Neural cell (in vitro differentiated cells): ENCODE results near the gene SMPD3. TPM values are rescaled to one million over a fixed set of nuclear protein-coding genes. Genes with fewer than 3 reads are reported as not detected.

Experiments
- H2AFZ ChIP-seq: fragments of 200-600, 300-800 bp; sonication (generic), shearing (Covaris generic); 2 replicates; pipeline ENCODE4 v1.6.0; 2014; ENCODE audit warnings: low read depth, mild to moderate bottlenecking, antibody characterized with exemption, low read length, moderate library complexity
- H3F3A ChIP-seq: fragments of 200-600 bp; shearing (Covaris generic); 2 replicates; pipeline ENCODE4 v1.6.1; 2016; ENCODE audit warnings: mild to moderate bottlenecking, moderate library complexity, mixed read lengths, antibody characterized with exemption, low read length; ENCODE audit not compliant: insufficient read depth, poor library complexity, severe bottlenecking
- H3K27ac ChIP-seq: fragments of 200-600, 300-800 bp; sonication (generic), shearing (Covaris generic); 2 replicates; pipeline ENCODE4 v1.5.1; 2014; ENCODE audit warnings: mild to moderate bottlenecking, low read length, moderate library complexity
- H3K27me3 ChIP-seq: fragments of 300-800, 200-600 bp; sonication (generic), shearing (Covaris generic); 2 replicates; pipeline ENCODE4 v1.6.0; 2014; ENCODE audit warnings: mild to moderate bottlenecking, low read depth, low read length, moderate library complexity; ENCODE audit not compliant: insufficient read depth
- H3K36me3 ChIP-seq: fragments of 300-800, 200-600 bp; sonication (generic), shearing (Covaris generic); 2 replicates; pipeline ENCODE4 v1.5.1; 2014; ENCODE audit warnings: mild to moderate bottlenecking, antibody characterized with exemption, low read length, moderate library complexity; ENCODE audit not compliant: insufficient read depth
- H3K4me2 ChIP-seq: fragments of 300-800, 200-600 bp; sonication (generic), shearing (Covaris generic); 2 replicates; pipeline ENCODE4 v1.6.0; 2014; ENCODE audit warnings: mild to moderate bottlenecking, low read length
- H3K4me3 ChIP-seq: fragments of 300-800, 200-600 bp; sonication (generic), shearing (Covaris generic); 2 replicates; pipeline ENCODE4 v1.5.1; 2014; ENCODE audit warnings: mild to moderate bottlenecking, low read length, moderate library complexity
- H3K79me2 ChIP-seq: fragments of 200-600 bp; shearing (Covaris generic); replicated peaks from 2 replicates; pipeline ENCODE4 v1.6.0; 2014; ENCODE audit warnings: mild to moderate bottlenecking, low read length, moderate library complexity; ENCODE audit not compliant: insufficient read depth
- H3K9ac ChIP-seq: fragments of 300-800, 200-600 bp; sonication (generic), shearing (Covaris generic); 2 replicates; pipeline ENCODE4 v1.6.1; 2016; ENCODE audit warnings: mild to moderate bottlenecking, low read length, mixed read lengths
- H3K9me2 ChIP-seq: fragments of 200-600 bp; shearing (Covaris generic); 2 replicates; pipeline ENCODE4 v1.6.1; 2016; ENCODE audit warnings: mild to moderate bottlenecking, low read length, mixed read lengths; ENCODE audit not compliant: insufficient read depth
- H3K9me3 ChIP-seq: fragments of 200-600, 300-800 bp; sonication (generic), shearing (Covaris generic); 2 replicates; pipeline ENCODE4 v1.6.1; 2016; ENCODE audit warnings: mild to moderate bottlenecking, mixed run types, low read length, moderate library complexity, mixed read lengths
- H4K20me1 ChIP-seq: fragments of 200-600 bp; shearing (Covaris generic); 2 replicates; pipeline ENCODE4 v1.6.1; 2016; ENCODE audit warnings: mild to moderate bottlenecking, mixed run types; ENCODE audit not compliant: insufficient read depth
- EP300 ChIP-seq: fragments of 450-650 bp; conservative IDR thresholded peaks from 2 replicates; pipeline ENCODE4 v1.6.1; 2014; ENCODE audit warnings: antibody characterized with exemption, mild to moderate bottlenecking, moderate library complexity; ENCODE audit not compliant: poor library complexity, severe bottlenecking
- EZH2 ChIP-seq: fragments of 200-600, 300-800 bp; shearing (Covaris generic), sonication (generic); IDR thresholded peaks from 2 replicates; pipeline ENCODE4 v1.6.1; 2014; ENCODE audit warnings: antibody characterized with exemption, low read length, borderline replicate concordance, mild to moderate bottlenecking; ENCODE audit not compliant: insufficient read depth, poor library complexity, severe bottlenecking
- MXI1 ChIP-seq: fragments of 450-650 bp; conservative IDR thresholded peaks from 2 replicates; pipeline ENCODE4 v1.6.1; 2014; ENCODE audit warnings: antibody characterized with exemption, mild to moderate bottlenecking; ENCODE audit not compliant: poor library complexity, severe bottlenecking
- POLR2AphosphoS5 ChIP-seq: IDR thresholded peaks from 2 replicates; pipeline ENCODE4 v1.6.1; 2012
- RAD21 ChIP-seq: fragments of 450-650 bp; conservative IDR thresholded peaks from 2 replicates; pipeline ENCODE4 v1.6.1; 2014; ENCODE audit warnings: antibody characterized with exemption, mild to moderate bottlenecking, moderate library complexity
- SMC3 ChIP-seq: fragments of 450-650 bp; conservative IDR thresholded peaks from 2 replicates; pipeline ENCODE4 v1.6.1; 2014; ENCODE audit warnings: antibody characterized with exemption, mild to moderate bottlenecking, moderate library complexity; ENCODE audit not compliant: poor library complexity
- TAF1 ChIP-seq: IDR thresholded peaks from 2 replicates; pipeline ENCODE4 v1.6.1; 2012; ENCODE audit warnings: low read depth
- polyA plus RNA-seq: library from polyadenylated mRNA; depleted of rRNA; stranded (reverse); fragments of >200 nt; gene quantifications from 2 replicates; pipeline ENCODE4 v1.2.3, GENCODE V29; 2014
- TF ChIP-seq, protein P1 (sequence below): fragments of 450-650 bp; IDR thresholded peaks from 2 replicates; pipeline ENCODE4 v1.5.1; 2014; ENCODE audit warnings: antibody characterized with exemption, mild to moderate bottlenecking, moderate library complexity; ENCODE audit not compliant: poor library complexity, severe bottlenecking
- TF ChIP-seq, protein P2 (sequence below): IDR thresholded peaks from 2 replicates; pipeline ENCODE4 v1.6.1; 2012; ENCODE audit warnings: borderline replicate concordance

The SMPD3 gene
- polyA plus RNA-seq, 1 donor from 2014 or later: 42.7 TPM

DNA sequence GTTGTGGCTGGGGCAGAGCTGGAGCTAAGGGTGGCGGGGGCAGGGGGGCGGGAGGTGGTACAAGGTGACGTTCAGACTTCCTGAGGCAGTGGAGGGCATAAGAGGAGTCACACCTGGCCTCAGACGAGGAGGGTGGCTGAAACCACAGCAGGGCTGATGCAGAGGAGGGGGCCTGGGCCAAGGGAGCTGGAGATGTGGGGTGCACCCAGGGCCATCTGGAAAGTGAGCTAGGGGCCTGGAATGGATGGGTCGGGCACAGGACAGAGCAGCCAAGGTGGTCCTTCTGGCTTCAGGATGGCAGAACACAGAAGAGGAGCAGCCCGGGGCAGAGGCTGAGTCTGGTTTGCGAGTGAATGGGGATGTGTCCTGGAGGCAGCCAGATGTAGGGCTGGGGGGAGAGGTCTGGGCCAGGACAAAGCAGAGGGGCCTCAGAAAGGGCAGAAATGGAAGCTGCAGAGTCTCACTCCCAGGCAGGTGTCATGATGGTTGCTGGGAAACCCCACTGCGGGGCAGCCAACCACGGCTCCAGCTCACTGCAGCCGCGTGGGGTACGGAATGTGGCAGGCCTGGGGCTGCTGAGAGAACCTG, 79.9 kb downstream of the SMPD3 start:
- no peak overlapping the region for H3K27ac ChIP-seq
- TF ChIP-seq SMC3: no peak
- TF ChIP-seq, protein P1, sequence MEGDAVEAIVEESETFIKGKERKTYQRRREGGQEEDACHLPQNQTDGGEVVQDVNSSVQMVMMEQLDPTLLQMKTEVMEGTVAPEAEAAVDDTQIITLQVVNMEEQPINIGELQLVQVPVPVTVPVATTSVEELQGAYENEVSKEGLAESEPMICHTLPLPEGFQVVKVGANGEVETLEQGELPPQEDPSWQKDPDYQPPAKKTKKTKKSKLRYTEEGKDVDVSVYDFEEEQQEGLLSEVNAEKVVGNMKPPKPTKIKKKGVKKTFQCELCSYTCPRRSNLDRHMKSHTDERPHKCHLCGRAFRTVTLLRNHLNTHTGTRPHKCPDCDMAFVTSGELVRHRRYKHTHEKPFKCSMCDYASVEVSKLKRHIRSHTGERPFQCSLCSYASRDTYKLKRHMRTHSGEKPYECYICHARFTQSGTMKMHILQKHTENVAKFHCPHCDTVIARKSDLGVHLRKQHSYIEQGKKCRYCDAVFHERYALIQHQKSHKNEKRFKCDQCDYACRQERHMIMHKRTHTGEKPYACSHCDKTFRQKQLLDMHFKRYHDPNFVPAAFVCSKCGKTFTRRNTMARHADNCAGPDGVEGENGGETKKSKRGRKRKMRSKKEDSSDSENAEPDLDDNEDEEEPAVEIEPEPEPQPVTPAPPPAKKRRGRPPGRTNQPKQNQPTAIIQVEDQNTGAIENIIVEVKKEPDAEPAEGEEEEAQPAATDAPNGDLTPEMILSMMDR: no peak
- TF ChIP-seq MXI1: no peak
- TF ChIP-seq EZH2: no peak
- no peak for TF ChIP-seq POLR2AphosphoS5
- no peak for TF ChIP-seq RAD21
- TF ChIP-seq TAF1: no peak
- TF ChIP-seq, protein P2, sequence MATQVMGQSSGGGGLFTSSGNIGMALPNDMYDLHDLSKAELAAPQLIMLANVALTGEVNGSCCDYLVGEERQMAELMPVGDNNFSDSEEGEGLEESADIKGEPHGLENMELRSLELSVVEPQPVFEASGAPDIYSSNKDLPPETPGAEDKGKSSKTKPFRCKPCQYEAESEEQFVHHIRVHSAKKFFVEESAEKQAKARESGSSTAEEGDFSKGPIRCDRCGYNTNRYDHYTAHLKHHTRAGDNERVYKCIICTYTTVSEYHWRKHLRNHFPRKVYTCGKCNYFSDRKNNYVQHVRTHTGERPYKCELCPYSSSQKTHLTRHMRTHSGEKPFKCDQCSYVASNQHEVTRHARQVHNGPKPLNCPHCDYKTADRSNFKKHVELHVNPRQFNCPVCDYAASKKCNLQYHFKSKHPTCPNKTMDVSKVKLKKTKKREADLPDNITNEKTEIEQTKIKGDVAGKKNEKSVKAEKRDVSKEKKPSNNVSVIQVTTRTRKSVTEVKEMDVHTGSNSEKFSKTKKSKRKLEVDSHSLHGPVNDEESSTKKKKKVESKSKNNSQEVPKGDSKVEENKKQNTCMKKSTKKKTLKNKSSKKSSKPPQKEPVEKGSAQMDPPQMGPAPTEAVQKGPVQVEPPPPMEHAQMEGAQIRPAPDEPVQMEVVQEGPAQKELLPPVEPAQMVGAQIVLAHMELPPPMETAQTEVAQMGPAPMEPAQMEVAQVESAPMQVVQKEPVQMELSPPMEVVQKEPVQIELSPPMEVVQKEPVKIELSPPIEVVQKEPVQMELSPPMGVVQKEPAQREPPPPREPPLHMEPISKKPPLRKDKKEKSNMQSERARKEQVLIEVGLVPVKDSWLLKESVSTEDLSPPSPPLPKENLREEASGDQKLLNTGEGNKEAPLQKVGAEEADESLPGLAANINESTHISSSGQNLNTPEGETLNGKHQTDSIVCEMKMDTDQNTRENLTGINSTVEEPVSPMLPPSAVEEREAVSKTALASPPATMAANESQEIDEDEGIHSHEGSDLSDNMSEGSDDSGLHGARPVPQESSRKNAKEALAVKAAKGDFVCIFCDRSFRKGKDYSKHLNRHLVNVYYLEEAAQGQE: no peak
- no peak for TF ChIP-seq EP300
- H3K36me3 ChIP-seq: no peaks in the 10 kb centered on the region
- H3K9ac ChIP-seq: no peak overlapping the region
- no peaks in the 10 kb centered on the region for H3K9me3 ChIP-seq
- no peak overlapping the region for H3K4me2 ChIP-seq
- H3K4me3 ChIP-seq: no peak overlapping the region
- H4K20me1 ChIP-seq: no peaks in the 10 kb centered on the region
- no peaks in the 10 kb centered on the region for H3K27me3 ChIP-seq
- H2AFZ ChIP-seq: no peak overlapping the region
- H3K9me2 ChIP-seq: no peaks in the 10 kb centered on the region
- no peaks in the 10 kb centered on the region for H3K79me2 ChIP-seq
- no peaks in the 10 kb centered on the region for H3F3A ChIP-seq

DNA sequence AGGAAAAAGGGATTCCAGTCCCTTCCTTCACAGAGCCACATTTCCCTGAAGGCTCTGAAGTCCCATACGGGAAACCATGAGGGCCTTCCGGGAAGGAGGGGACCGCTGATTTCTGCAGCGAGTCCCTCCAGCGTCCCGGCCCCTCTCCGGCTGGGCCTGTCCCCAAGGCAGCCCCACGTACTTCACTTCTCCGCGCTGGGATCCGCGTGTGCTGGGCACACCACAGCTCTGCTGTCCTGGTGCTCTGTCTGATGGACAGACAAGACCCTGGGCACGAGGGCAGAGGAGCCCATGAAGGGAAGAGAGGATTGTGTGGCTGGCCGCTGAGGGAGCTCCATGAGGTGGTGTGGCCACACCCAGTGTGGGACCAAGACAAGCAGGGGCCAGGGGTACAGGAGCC, 80.4 kb downstream of the SMPD3 start:
- Histone ChIP-seq H2AFZ (no peak overlapping the region), H3K36me3 (no peaks in the 10 kb centered on the region), H3K79me2 (no peaks in the 10 kb centered on the region), H3F3A (no peaks in the 10 kb centered on the region), H4K20me1 (no peaks in the 10 kb centered on the region), H3K9me2 (no peaks in the 10 kb centered on the region), H3K27ac (no peak overlapping the region), H3K4me2 (no peak overlapping the region), H3K27me3 (no peaks in the 10 kb centered on the region), H3K9me3 (no peaks in the 10 kb centered on the region), H3K4me3 (no peak overlapping the region), H3K9ac (no peak overlapping the region)
- TF ChIP-seq, protein P2: no peak
- TF ChIP-seq SMC3 (no peak), MXI1 (no peak), POLR2AphosphoS5 (no peak), EP300 (no peak), TAF1 (no peak), EZH2 (no peak), RAD21 (no peak)
- TF ChIP-seq, protein P1: no peak
